ENCODE results near the gene PEX1.
"Not testable (repeated sequence)": the region's sequence is repeated elsewhere in the genome, so short reads cannot be mapped to it uniquely, and the experiment has no call there.

PEX1 gene

DNA sequence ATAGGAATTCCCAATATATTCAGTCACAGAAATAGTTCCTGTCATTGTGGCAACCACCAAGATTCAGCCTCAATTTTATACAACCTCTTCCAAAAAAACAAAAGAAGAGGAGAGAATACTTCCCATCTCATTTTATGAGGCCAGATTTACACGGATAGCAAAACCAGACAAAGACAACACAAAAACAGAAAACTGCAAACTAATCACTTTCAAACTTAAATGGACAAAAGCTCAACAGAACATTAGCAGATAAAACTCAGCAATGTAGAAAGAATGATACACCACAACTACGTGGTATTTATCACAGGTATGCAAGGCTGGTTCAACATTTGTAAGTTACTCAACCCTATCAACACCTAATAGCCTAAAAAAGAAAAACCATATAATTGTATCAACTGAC, 22.0 kb downstream of the PEX1 start:
- no peak for DNase-seq (ENCODE audit: low read depth in 2 of 2)

DNA sequence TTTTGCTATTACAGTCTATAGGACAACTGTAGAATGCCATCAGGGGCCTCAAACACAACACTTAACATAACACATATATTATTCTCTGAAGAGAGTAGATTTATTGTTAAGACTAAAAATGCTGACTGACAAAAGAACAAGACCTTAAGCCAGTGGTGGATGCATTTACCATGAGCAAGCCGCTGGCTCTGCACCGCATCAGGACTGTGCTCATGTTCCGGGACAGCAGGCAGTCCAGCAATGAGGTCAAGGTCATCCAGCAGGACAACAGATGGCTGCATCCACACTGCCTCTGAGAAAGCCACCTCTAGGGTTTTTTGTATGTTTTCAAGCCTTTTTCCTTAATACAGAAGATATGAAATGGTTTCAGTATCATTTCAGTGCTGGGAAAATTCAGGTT, 23.8 kb downstream of the PEX1 start:
- no peak for DNase-seq (ENCODE audit: low read depth in 2 of 2)

DNA sequence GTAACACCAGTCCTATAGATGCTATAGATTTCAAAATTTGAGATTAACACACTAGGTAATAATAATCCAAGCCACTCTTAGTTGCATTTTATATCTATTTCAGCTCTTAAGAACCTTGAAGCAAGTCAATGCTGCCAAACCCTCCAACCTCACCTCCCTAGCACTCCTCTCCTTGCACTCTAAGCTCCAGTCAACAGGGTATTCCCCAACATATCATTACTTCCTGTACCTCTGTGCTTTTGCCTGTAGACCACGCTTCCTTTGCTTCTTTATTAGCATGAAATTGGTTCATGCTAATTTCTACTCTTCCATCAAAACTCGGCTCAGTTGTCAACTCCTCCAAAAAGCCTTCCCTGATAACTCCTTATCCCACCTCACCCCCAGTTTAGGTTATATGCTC, 24.6 kb downstream of the PEX1 start:
- DNase-seq (ENCODE audit: low read depth in 2 of 2) = no peak

DNA sequence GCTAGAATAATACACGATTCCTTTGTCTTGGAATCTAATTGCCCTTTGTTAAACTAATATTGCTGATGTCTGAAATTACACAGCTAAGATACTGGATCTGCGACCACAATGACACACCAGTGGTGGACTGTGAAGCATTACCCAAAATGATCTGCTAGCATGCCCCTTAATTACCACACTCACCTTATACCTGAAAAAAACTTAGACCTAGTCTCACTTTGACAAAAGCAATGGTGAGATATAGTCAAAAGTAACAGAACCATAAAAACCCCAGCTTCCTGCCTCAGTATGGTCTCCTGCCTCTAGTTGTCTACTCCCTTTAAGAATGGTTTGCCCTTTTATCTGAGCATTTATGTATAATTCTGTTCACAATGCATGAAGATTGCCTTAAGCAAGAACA, 29.8 kb downstream of the PEX1 start:
- no peak for DNase-seq (ENCODE audit: low read depth in 2 of 2)

DNA sequence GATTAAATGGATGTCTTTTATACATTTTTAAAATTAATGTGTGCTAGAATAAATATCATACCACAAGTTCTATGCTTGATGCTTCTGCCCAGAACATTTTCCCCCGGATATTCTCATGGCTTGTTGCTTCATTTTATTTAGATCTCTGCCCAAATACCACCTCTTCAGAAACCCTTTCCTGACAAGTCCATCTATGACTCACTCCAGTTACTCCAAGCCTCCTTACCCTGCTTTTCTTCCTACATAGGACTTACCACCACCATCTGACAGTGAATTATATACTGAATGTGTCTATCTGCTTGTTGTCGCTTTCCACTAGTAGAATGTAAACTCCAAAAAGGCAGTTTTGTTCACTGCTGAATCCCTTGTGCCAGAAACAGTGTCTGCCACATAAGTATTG, 31.4 kb downstream of the PEX1 start:
- DNase-seq (ENCODE audit: low read depth in 2 of 2) = no peak

DNA sequence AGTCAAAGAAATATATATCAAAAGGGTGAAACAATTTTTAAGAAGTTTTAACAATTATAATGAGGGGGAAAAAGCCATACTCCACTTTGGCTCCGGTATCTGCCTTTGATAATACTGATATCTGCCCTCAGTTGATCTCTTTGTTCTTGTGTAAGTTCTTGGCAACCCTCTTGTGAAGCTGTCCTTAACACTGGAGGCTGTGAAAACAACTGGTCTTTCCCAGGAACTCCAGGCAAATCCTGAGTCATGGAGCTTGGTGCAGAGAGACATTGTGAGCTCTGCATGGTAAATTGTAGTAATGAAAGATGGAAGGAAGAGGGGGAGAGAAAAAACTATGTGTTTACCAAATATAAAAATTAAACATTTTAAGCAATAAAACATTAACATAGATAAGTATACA, 38.7 kb downstream of the PEX1 start:
- DNase-seq (ENCODE audit: low read depth in 2 of 2) = no peak

DNA sequence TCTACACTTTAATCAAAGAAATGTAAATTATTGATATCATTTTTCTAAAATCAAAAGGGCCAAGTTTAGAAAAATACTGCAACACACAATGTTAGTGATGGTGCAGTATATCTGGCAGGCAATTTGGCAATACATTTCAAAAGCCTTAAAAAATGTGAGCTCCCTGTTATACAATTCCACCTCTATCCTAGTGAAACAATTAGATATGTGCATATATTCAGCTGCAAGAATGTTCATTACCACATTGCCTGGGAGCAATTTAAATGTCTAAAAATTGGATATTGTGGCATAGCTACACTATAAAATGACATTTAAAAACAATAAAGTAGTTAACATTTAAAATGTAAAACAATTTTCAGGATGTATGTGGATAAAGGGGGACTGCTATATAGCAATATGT, 40.5 kb downstream of the PEX1 start:
- no peak for DNase-seq (ENCODE audit: low read depth in 2 of 2)

DNA sequence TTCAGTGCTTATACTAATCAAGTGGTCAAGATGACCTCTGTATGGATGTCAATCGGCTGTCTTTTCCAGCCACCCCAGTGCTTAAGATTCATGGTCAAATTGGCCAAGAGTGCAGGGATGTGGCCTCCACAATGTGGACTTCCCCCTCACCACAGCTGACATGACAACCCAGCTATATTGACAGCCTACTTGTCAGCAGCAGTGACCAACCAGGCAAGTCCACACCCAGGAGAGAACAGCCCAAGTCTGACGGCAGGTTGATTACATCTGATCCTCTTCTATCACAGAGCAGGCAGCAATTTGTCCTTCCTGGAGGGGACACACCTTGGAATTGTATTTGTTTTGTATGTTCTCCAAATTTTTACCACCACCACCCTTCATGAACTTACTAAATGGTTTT, 42.3 kb downstream of the PEX1 start:
- DNase-seq (ENCODE audit: low read depth in 2 of 2) = no peak

DNA sequence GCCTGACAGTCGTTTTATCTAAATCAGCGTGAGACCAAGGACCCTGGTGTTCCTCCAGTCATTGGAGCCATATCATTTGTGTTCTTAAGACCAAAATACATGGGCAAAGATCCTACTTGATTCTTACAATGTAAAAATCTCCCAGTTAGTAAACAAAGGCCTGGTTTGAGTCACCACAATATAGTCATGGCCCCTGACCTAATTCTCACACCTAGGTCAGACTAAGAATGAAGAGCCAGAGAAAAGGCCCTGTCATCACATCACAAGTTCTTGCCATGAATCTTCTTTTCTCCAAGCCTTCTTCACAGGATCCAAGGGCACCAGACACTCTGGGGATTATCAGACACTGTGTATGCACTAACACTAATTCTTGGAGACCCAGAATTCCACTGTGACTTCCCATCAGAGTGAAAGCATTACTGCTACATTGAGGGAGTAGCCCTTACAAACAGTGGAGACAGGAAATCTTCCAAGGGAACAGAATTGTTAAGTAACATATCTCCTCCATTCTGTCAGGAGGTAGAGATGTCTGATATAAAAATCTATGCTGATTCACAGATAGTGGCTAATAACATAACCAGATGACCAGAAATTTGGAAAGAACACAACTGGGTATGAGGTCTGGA, 42.9 kb downstream of the PEX1 start:
- no peak for DNase-seq (ENCODE audit: low read depth in 2 of 2)

DNA sequence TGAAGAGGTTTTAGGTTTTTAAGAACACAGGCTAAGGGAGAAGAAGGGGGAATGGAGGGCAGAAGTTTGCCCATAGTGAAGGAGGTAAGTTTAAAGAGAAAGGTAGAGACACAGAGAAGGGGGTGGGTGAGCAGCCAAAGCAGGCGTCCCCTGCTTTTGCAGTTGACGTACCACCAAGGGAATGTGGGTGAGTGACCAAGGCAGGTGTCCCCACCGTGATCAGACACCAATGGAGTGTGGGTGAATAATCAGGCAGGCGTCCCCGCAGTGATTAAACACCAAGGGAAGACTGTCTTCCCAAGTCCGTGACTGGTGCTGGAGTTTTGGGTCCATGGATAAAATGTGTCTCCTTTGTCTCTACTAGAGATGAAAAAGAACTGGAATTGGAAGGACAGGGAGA, 44.1 kb downstream of the PEX1 start:
- not testable (repeated sequence) for DNase-seq (ENCODE audit: low read depth in 2 of 2)

DNA sequence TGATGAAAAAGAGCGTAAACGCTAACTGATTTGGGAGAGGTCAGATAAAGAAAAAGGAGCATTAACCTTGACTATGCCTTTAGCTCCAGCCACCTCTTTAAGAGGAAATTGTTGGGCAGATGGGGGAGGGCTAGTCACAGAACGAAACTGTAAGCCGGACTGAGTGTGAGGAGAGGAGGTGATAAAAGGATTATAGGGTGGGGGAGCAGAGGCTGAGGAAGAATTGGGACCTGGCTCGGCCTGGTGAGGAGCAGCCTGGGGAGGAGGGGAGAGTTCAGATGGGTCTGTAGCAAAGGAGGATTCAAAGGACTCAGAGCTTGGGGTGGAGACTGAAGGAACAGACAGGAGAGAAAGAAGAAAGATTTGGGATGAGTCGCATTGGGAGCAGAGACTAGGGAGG, 44.7 kb downstream of the PEX1 start:
- DNase-seq (ENCODE audit: low read depth in 2 of 2) = not testable (repeated sequence)

DNA sequence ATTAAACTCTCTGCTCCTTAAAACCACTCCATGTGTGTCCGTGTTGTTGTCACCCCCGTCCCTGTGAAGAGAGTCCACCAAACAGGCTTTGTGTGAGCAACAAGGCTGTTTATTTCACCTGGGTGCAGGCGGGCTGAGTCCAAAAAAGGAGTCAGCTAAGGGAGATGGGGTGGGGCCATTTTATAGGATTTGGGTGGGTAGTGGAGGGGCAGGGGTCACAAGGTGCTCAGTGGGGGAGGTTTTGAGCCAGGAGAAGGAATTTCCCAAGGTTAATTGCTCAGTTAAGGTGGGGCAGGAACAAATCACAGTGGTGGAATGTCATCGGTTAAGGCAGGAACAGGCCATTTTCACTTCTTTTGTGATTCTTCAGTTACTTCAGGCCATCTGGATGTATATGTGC, 49.2 kb downstream of the PEX1 start:
- DNase-seq (ENCODE audit: low read depth in 2 of 2) = not testable (repeated sequence)

DNA sequence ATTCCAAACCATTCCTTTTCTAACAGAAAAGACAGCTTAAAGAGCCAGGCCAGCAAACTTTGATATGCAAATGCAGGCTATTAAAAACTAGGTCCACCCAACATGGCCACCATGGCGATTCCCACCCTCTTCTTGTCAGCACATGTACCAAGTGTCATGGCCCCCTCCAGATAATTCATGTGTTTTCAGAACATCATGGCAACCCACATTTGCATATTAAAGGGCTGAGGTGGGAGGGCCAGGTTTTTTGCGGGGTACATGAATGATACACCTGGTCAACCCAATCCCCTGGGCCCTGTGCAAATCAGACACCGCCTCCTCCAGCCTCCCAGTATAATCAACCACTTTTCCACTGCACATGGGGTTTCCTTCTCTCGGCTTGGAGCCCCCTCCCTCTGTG, 49.6 kb downstream of the PEX1 start:
- no peak for DNase-seq (ENCODE audit: low read depth in 2 of 2)

DNA sequence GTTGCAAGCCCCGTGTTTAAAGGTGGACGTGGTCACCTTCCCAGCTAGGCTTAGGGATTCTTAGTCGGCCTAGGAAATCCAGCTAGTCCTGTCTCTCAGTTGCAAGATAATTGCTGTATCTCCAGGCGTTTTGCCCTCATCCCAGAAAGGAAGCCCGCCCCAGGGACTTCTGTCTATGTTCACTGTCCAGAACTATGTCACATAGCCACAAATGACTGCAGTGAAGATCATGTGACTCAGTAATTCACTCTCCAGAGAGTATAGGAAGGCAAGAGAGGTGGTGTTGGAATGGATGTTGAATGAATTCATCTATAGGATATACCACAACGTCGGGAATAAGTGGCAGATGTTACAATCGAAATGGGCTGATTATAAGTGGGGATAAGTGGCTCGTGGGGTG, 50.2 kb downstream of the PEX1 start:
- DNase-seq (ENCODE audit: low read depth in 2 of 2) = no peak

DNA sequence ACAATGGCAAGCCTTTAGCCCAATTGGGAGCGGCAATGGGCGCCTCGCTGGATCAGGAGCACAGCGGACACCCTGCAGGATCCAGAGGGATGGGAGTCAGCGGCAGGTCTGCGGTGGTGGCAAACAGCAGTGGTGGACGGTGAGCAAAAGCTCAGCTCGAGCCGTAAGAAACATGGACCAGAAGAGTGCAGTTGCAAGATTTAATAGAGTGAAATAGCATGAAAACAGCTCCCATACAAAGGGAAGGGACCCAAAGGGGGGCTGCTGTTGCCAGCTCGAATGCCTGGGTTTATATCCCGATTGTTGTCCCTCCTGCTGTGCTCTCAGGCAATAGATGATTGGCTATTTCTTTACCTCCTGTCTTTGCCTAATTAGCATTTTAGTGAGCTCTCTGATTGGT, 50.6 kb downstream of the PEX1 start, which contains the start of gene ERVW-1:
TSS of gene ERVW-1 (minus strand) at position 266 of the 400 bp plus-strand sequence. CDS start 7,565 bp downstream, outside the sequence.
- not testable (repeated sequence) for DNase-seq (ENCODE audit: low read depth in 2 of 2)

DNA sequence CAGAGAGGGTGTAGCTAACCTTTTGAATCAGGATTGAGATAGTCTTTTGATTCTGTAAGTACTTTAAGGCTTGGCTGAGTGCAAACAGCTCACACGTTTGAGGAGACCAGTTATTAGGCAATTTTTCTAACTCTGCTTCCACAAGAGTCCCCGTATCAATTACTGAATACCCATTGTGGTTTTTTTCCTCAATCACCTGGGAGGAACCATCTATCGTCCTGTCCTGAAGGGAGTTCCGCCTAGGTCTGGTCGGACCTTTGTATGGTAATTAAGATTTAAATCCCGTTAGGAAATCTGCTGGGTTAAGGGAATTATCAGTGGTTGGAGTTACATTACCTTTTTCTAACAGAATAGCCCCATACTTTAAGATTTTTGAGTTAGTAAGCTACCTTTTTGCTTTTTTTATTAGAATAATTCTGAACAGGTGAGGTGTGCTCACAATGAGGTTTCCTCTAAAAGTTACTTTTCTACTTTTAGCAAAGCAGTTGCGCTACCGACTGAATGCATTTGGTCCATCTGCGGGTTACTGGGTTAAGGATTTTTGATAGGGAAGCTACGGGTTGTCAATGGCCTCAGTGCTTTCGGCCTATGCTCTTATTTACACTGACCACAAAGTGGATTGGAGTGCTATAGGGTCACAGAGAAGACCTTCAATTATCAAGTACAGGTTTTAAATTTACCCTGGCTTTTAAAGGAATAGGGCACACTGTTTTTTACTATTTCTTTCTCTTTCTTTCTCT, 52.3 kb downstream of the PEX1 start:
- not testable (repeated sequence) for DNase-seq (ENCODE audit: low read depth in 2 of 2)

DNA sequence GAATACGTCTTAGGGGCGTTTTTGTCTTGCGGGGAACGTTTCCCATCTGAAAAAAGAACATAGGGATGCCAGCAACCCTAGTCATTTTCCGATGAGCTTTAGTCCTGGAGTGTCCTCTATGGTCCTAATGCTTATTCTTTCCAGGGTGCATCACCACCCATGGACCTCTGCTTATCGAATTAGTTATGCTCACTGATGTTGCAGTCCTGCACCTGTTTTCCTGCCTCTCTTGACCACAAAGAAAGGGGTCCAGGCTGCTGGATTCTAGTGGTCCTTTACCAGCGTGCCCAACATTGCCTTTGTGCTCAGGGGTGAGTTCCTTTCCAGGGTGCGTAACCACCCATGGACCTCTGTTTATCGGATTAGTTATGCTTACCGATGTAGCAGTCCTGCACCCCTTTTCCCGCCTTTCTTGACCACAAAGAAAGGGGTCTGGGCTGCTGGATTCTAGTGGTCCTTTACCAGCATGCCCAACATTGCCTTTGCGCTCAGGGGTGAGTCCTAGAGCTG, 53.0 kb downstream of the PEX1 start:
- DNase-seq (ENCODE audit: low read depth in 2 of 2) = not testable (repeated sequence)

DNA sequence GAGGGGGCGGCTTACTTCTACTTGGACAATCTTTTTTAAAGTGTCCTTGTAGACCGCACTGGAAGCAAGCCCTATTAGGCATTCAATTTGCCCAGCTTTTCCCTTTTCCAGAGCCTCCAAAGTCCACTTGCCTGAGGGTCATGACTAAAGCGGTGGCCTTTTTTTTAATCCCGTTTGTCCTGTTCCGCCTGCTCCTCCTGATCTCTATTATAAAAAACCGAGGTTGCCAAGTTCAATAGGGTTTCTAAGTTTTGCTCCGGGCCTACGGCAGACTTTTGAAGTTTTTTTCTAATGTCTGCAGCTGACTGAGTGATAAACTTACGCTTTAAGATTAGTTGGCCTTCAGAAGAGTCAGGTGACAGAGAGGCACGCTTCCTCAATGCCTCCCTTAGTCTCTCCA, 54.3 kb downstream of the PEX1 start:
- not testable (repeated sequence) for DNase-seq (ENCODE audit: low read depth in 2 of 2)

DNA sequence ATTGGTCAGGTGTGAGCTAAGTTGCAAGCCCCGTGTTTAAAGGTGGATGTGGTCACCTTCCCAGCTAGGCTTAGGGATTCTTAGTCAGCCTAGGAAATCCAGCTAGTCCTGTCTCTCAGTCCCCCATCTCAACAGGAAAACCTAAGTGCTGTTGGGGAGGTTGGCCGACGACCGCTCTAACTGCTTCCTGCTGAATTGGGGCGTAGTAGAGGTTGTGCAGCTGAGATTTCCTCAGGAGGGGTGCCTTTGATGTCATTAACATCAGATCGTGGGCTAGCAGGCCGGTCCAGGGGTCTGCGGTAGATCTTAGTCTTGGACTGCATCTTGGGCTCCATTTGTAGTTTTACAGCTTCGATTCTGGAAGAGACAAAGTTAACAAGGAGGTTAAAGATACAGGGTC, 59.7 kb downstream of the PEX1 start:
- DNase-seq (ENCODE audit: low read depth in 2 of 2) = not testable (repeated sequence)

DNA sequence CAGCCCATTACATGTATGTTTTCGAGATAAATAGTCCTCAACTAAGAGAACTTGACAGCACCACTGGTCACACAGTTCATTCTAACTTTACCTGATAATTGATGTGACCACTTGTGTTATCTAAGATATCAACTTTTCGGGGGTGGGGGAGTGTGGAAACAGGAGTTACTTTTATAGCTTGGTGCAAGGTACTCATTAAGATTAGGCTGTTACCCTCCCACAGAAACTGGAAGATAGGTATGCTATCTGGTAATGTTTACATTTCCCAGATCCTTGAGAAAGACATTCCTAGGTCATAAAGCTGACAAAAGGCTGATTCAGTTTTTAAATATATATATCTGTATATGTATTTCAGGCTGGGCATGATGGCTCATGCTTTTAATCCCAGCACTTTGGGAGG, 61.6 kb downstream of the PEX1 start:
- no peak for DNase-seq (ENCODE audit: low read depth in 2 of 2)

DNA sequence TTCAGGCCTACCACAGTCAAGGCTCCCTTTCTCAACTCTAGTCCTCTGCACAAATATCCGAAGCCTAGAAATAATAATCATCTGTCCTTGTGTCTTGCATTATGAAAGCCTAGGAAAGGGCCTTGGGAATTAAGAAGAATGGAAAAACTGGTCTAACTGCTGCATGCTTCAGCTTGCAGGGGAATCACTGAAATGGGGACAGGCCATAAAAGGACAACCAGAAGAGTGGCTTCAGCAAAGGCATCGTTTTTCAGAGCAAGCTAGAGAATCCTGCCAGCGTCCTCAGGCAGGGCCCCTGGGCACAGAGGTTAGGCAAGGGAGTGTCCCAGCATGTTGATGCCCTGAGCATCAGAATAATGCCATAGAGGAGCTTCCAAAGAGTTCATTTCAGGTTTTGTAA, 63.8 kb downstream of the PEX1 start:
- no peak for DNase-seq (ENCODE audit: low read depth in 2 of 2)

DNA sequence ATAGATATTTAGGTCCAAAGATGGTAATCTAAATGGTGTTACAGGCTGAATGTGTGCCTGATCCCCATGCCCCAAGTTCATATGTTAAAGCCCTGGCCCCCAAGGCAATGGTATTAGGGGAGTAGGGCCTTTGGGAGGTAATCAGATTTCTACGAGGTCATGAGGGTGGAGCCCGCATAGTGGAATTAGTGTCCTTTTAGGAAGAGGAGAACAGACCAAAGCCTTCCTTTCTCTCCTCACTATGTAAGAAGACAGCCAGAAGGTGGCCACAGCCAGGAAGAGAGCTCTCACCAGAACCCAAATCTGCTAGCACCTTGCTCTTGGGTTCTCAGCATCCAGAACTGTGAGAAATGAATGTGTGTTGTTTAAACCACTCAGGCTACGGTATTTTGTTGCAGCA, 65.8 kb downstream of the PEX1 start:
- no peak for DNase-seq (ENCODE audit: low read depth in 2 of 2)

All from activated CD8-positive, alpha-beta memory T cell treated with anti-CD3 and anti-CD28 coated beads for 4 hours (primary cell).